ENCODE results near the gene NOTUM.

GRCh38 chr17:81913394-81914102 lies 47.4 kb downstream of the NOTUM start:
- TF ChIP-seq FOS (IDR thresholded peaks at IDR 0.05; ENCODE audit: low read depth, low read length) (no peak), SMC3 (IDR thresholded peaks at IDR 0.05; ENCODE audit: low read depth, low read length) (no peak), CTCF (conservative IDR thresholded peaks at IDR 0.05; ENCODE audit: low read depth, low read length) (no peak), CEBPB (IDR thresholded peaks at IDR 0.05; ENCODE audit: low read depth, low read length) (no peak)
